ENCODE measurements around the gene APCDD1L.

GRCh38 chr20:58514321-58515232 is 622 bp downstream of the APCDD1L start:
- TF ChIP-seq CTCF (IDR thresholded peaks at IDR 0.05) (no peak), POLR2A (IDR thresholded peaks at IDR 0.05) (no peak)

Measured in Peyer's patch (tissue), 4 donors.